Activated CD8-positive, alpha-beta memory T cell treated with anti-CD3 and anti-CD28 coated beads, Interleukin-2, amount 50 U/mL, for 48 hours (primary cell): ENCODE data around the gene SLC9C1.

ENCODE experiments used
- DNase-seq: peaks from one replicate; pipeline ENCODE4 v3.0.0-alpha.2; 2020

The SLC9C1 gene

GRCh38 chr3:112129925-112130637 lies 163.9 kb downstream of the SLC9C1 start:
- DNase-seq: no peak

GRCh38 chr3:112128843-112129727 lies 164.9 kb downstream of the SLC9C1 start:
- no peak for DNase-seq

- DNase-seq: no peak
These were observed 166.2 kb downstream of the SLC9C1 start for GRCh38 chr3:112127522-112128494.

GRCh38 chr3:112126511-112126911 lies 167.5 kb downstream of the SLC9C1 start:
- no peak for DNase-seq

GRCh38 chr3:112124907-112125607 lies 169.0 kb downstream of the SLC9C1 start:
- DNase-seq: no peak

- DNase-seq: no peak
These were observed 170.5 kb downstream of the SLC9C1 start for GRCh38 chr3:112123548-112123947.

GRCh38 chr3:112122870-112123269 lies 171.1 kb downstream of the SLC9C1 start:
- DNase-seq: no peak

GRCh38 chr3:112121577-112122547 lies 172.2 kb downstream of the SLC9C1 start:
- no peak for DNase-seq

- DNase-seq: no peak
These were observed 173.8 kb downstream of the SLC9C1 start for GRCh38 chr3:112119962-112120836.

GRCh38 chr3:112117841-112118571 lies 176.0 kb downstream of the SLC9C1 start:
- DNase-seq: no peak

GRCh38 chr3:112117415-112117814 lies 176.6 kb downstream of the SLC9C1 start:
- no peak for DNase-seq

- no peak for DNase-seq
These were observed 177.2 kb downstream of the SLC9C1 start for GRCh38 chr3:112116748-112117186.

GRCh38 chr3:112115806-112116383 lies 178.1 kb downstream of the SLC9C1 start:
- no peak for DNase-seq

GRCh38 chr3:112115161-112115739 lies 178.8 kb downstream of the SLC9C1 start:
- no peak for DNase-seq

GRCh38 chr3:112114576-112115160 lies 179.3 kb downstream of the SLC9C1 start:
- no peak for DNase-seq

GRCh38 chr3:112111785-112112402 lies 182.1 kb downstream of the SLC9C1 start:
- no peak for DNase-seq

GRCh38 chr3:112109322-112109721 lies 184.7 kb downstream of the SLC9C1 start:
- DNase-seq: no peak
